Measurements from ENCODE around the gene CHST5. TPM values are rescaled to one million over a fixed set of nuclear protein-coding genes. Genes with fewer than 3 reads are reported as not detected.

The CHST5 gene
- total and polyA plus RNA-seq, 9 of the 15 experiments (the other 6 are each of a cell fraction or from before 2014, with no cell fraction given) = 0.06 to 0.21 (median 0.14) TPM; not detected in 5

DNA sequence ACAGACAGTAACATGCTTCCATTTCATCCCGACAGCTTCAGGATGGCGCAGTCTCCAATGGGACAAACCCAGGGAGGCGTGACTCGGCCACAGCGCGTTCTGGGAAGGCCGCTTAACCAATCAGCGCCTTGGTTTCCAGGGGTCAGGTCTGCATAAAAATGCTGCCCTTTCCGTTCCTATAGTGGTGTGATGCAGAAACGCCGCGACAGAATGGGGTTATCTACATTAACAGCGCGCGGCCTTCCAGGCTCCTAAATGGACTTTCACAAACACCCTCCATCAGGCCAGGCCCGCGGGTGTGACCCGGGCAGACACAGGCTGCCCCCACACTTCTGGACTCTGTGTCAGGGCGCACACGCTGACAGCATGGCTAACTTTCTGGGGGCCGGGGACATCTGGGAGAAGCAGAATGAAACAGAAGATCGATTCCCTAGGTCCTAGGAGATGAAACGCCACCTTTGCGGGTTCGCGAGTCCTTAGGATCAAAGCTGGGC lies 19.4 kb upstream of the CHST5 start:
- H3K4me1 ChIP-seq (replicated peaks in 1 of 2; ENCODE audit: control insufficient read depth in 2 of 2, insufficient read depth in 2 of 2, low read length in 2 of 2) = peaks cover 17 to 20% of the 10 kb centered on the region in 2 experiments
- in situ Hi-C loops (cut with MboI) = no loop called here
- no peaks in the 10 kb centered on the region; the same call in 2 of the 3 replicates for H3K36me3 ChIP-seq (ENCODE audit: control insufficient read depth, insufficient read depth, low read length)
- ChIA-PET POLR2A (interaction anchor here (0.9 to 1.6 kb wide), 3 partner anchors 8 to 122 kb away, joined by 3 to 7 read pairs (median 4); partner anchors contain the start of gene CFDP1), CTCF (ENCODE audit: low intra/inter-chr PET ratio) (interaction anchor here (1.1 kb wide), 1 partner anchor 38 kb away, joined by 5 read pairs; no protein-coding TSS in a partner anchor)
- 0% methylated on average over 25 of the region's 26 CpGs for WGBS (ENCODE audit: insufficient coverage, low coverage, missing lambda C conversion rate)
- no TSS peak for BruUV-seq (replicated peaks)
- H3K9me3 ChIP-seq (replicated peaks; ENCODE audit: control insufficient read depth, insufficient read depth, low read depth, low read length) = no peaks in the 10 kb centered on the region
- peak overlapping the region; percentile 88 for H3K4me2 ChIP-seq (ENCODE audit: insufficient read depth, low read length)
- peak; percentile 79 for ATAC-seq
- H3K9me1 ChIP-seq (ENCODE audit: control insufficient read depth, insufficient read depth, low read length) = no peaks in the 10 kb centered on the region
- H3K9ac ChIP-seq (ENCODE audit: insufficient read depth in 1 of 2, low read depth in 2 of 2, low read length in 2 of 2) = peak overlapping the region; percentile 63 to 93
- peak; percentile 89 to 95 (median 91) for DNase-seq (ENCODE audit: extremely low read depth in 1 of 4, low spot score in 3 of 4)
- intact Hi-C loops (cut with micrococcal nuclease) = loop anchor here (1.0 kb wide), 1 partner anchor 66 kb away; no protein-coding TSS in a partner anchor
- H4K20me1 ChIP-seq (replicated peaks; ENCODE audit: control insufficient read depth, insufficient read depth, low read length) = no peaks in the 10 kb centered on the region
- H3K27ac ChIP-seq (ENCODE audit: extremely low read depth, low read depth, low read length) = peak overlapping the region; percentile 66
- H3K27me3 ChIP-seq (ENCODE audit: control insufficient read depth in 2 of 2, insufficient read depth in 2 of 2, low read length in 2 of 2) = no peaks in the 10 kb centered on the region
- peak; percentile 94 for FAIRE-seq
- peak overlapping the region; percentile 64 for H3K4me3 ChIP-seq
- peaks cover 11% of the 10 kb centered on the region; the same call in 1 of the 3 replicates for H3K79me2 ChIP-seq (ENCODE audit: control insufficient read depth, insufficient read depth, low read length)
- peak overlapping the region; percentile 97 for H2AFZ ChIP-seq (ENCODE audit: low read depth, low read length)
- no peak for TF ChIP-seq ZNF384 (IDR thresholded peaks at IDR 0.05; ENCODE audit: low read depth, low read length)
- no peak for TF ChIP-seq CCAR2 (IDR thresholded peaks at IDR 0.05; ENCODE audit: low read depth, low read length)
- peak; percentile 86 for TF ChIP-seq C11orf30 (IDR thresholded peaks at IDR 0.05; ENCODE audit: low read depth)
- no peak for TF ChIP-seq ZZZ3 (IDR thresholded peaks at IDR 0.05)
- TF ChIP-seq COPS2 (conservative IDR thresholded peaks at IDR 0.05) = no peak
- no peak for TF ChIP-seq HNRNPH1 (optimal IDR thresholded peaks at IDR 0.05; ENCODE audit: low read depth, low read length)
- TF ChIP-seq ZNF263 (CRISPR knock-in tag; IDR thresholded peaks at IDR 0.05; ENCODE audit: borderline replicate concordance) = no peak
- TF ChIP-seq, protein P1, sequence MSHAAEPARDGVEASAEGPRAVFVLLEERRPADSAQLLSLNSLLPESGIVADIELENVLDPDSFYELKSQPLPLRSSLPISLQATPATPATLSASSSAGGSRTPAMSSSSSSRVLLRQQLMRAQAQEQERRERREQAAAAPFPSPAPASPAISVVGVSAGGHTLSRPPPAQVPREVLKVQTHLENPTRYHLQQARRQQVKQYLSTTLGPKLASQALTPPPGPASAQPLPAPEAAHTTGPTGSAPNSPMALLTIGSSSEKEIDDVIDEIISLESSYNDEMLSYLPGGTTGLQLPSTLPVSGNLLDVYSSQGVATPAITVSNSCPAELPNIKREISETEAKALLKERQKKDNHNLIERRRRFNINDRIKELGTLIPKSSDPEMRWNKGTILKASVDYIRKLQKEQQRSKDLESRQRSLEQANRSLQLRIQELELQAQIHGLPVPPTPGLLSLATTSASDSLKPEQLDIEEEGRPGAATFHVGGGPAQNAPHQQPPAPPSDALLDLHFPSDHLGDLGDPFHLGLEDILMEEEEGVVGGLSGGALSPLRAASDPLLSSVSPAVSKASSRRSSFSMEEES (CRISPR knock-in tag; IDR thresholded peaks at IDR 0.05) = no peak
- TF ChIP-seq RB1 (IDR thresholded peaks at IDR 0.05; ENCODE audit: low read depth) = peak; percentile 27; the same call in 1 of the 2 replicates
- TF ChIP-seq, protein P2, sequence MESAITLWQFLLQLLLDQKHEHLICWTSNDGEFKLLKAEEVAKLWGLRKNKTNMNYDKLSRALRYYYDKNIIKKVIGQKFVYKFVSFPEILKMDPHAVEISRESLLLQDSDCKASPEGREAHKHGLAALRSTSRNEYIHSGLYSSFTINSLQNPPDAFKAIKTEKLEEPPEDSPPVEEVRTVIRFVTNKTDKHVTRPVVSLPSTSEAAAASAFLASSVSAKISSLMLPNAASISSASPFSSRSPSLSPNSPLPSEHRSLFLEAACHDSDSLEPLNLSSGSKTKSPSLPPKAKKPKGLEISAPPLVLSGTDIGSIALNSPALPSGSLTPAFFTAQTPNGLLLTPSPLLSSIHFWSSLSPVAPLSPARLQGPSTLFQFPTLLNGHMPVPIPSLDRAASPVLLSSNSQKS (CRISPR knock-in tag; IDR thresholded peaks at IDR 0.05) = no peak
- TF ChIP-seq, protein P3, sequence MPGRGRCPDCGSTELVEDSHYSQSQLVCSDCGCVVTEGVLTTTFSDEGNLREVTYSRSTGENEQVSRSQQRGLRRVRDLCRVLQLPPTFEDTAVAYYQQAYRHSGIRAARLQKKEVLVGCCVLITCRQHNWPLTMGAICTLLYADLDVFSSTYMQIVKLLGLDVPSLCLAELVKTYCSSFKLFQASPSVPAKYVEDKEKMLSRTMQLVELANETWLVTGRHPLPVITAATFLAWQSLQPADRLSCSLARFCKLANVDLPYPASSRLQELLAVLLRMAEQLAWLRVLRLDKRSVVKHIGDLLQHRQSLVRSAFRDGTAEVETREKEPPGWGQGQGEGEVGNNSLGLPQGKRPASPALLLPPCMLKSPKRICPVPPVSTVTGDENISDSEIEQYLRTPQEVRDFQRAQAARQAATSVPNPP (IDR thresholded peaks at IDR 0.05; ENCODE audit: borderline replicate concordance, insufficient read depth, insufficient read length) = no peak
- no peak for TF ChIP-seq SNIP1 (IDR thresholded peaks at IDR 0.05; ENCODE audit: low read depth)
- no peak for TF ChIP-seq ZNF707 (CRISPR knock-in tag; conservative IDR thresholded peaks at IDR 0.05)
- TF ChIP-seq, protein P4, sequence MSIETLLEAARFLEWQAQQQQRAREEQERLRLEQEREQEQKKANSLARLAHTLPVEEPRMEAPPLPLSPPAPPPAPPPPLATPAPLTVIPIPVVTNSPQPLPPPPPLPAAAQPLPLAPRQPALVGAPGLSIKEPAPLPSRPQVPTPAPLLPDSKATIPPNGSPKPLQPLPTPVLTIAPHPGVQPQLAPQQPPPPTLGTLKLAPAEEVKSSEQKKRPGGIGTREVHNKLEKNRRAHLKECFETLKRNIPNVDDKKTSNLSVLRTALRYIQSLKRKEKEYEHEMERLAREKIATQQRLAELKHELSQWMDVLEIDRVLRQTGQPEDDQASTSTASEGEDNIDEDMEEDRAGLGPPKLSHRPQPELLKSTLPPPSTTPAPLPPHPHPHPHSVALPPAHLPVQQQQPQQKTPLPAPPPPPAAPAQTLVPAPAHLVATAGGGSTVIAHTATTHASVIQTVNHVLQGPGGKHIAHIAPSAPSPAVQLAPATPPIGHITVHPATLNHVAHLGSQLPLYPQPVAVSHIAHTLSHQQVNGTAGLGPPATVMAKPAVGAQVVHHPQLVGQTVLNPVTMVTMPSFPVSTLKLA (conservative IDR thresholded peaks at IDR 0.05) = peak; percentile 40 to 54
- TF ChIP-seq, protein P5, sequence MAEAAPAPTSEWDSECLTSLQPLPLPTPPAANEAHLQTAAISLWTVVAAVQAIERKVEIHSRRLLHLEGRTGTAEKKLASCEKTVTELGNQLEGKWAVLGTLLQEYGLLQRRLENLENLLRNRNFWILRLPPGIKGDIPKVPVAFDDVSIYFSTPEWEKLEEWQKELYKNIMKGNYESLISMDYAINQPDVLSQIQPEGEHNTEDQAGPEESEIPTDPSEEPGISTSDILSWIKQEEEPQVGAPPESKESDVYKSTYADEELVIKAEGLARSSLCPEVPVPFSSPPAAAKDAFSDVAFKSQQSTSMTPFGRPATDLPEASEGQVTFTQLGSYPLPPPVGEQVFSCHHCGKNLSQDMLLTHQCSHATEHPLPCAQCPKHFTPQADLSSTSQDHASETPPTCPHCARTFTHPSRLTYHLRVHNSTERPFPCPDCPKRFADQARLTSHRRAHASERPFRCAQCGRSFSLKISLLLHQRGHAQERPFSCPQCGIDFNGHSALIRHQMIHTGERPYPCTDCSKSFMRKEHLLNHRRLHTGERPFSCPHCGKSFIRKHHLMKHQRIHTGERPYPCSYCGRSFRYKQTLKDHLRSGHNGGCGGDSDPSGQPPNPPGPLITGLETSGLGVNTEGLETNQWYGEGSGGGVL (CRISPR knock-in tag; IDR thresholded peaks at IDR 0.05) = no peak

Data from K562 (cell line).